Colonic mucosa (tissue), 4 donors: ENCODE data around the gene METTL25. TPM values are rescaled to one million over a fixed set of nuclear protein-coding genes. Genes with fewer than 3 reads are reported as not detected.

Experiments used
- DNase-seq: peaks from one replicate; pipeline ENCODE4 v3.0.0-alpha.2; 2020
- H3K27ac ChIP-seq: fragments of 200-600 bp; one replicate; pipeline ENCODE4 v1.8.0; 2021
- H3K27me3 ChIP-seq: fragments of 200-600 bp; one replicate; pipeline ENCODE4 v1.8.0; 2021
- H3K36me3 ChIP-seq: fragments of 200-600 bp; one replicate; pipeline ENCODE4 v1.8.0; 2021
- H3K4me1 ChIP-seq: fragments of 200-600 bp; one replicate; pipeline ENCODE4 v1.8.0; 2021; ENCODE audit warnings: mild to moderate bottlenecking
- H3K4me3 ChIP-seq: fragments of 200-600 bp; one replicate; pipeline ENCODE4 v1.8.0; 2021
- H3K9ac ChIP-seq, 2 donors: one replicate each; pipeline ENCODE4 v1.7.0; 2013; ENCODE audit warnings: control low read depth in 2 of 2, low read depth in 2 of 2, low read length in 2 of 2
- H3K9me3 ChIP-seq: fragments of 200-600 bp; one replicate; pipeline ENCODE4 v1.8.0; 2021
- intact Hi-C: fragments of 100-400 bp; cut with DNase I; formaldehyde crosslinking; loops from one replicate; pipeline ENCODE4 v1.14.1; 2022
- total RNA-seq, 2 donors: library from RNA; stranded (reverse); fragmentation: NEBNext Ultra II Directional in 1 of 2; extraction: Animal tissue kit (Norgen Biotek cat#: 25700) in 1 of 2; gene quantifications; one replicate each; pipeline ENCODE4 v1.2.1, GENCODE V29; 2021
- TF ChIP-seq, protein P1 (sequence below): fragments of 200-600 bp; IDR thresholded peaks from one replicate; pipeline ENCODE4 v1.8.0; 2022; ENCODE audit warnings: antibody characterized with exemption, mild to moderate bottlenecking
- donor health status: healthy.
- donor health status: DM: no; HTN: no; CAD: no.
- donor health status: DM: no; HTN: no; CAD: no.

Gene METTL25
- total RNA-seq, 2 donors from 2014 or later, result 12.8 to 13.8 TPM

DNA sequence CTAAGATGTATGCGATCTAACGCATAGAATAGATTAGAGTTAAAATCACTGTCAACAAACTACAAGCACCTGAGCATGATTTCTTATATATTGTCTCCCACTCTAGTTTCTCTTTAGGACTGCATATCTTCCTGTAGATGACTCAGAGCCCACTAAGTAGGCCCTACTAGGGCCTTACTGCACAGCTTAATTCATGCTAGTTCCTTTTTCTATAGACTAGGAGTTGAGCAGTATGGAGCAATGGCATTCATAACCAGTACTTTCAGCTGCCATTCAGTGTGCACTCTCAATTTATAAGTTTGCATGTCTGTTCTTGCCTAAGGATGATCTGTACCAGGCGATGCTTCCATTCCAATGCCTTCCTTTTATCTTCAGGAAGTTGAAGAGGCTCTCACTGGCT is 103.5 kb downstream of the METTL25 start:
- H3K4me1 ChIP-seq, result no peaks in the 10 kb centered on the region
- DNase-seq, result no peak
- no peak overlapping the region for H3K9ac ChIP-seq
- H3K4me3 ChIP-seq, result no peak overlapping the region
- no peaks in the 10 kb centered on the region for H3K9me3 ChIP-seq
- intact Hi-C loops, result no loop called here
- H3K27ac ChIP-seq, result no peak overlapping the region
- no peaks in the 10 kb centered on the region for H3K36me3 ChIP-seq
- H3K27me3 ChIP-seq, result no peaks in the 10 kb centered on the region
- TF ChIP-seq, protein P1, sequence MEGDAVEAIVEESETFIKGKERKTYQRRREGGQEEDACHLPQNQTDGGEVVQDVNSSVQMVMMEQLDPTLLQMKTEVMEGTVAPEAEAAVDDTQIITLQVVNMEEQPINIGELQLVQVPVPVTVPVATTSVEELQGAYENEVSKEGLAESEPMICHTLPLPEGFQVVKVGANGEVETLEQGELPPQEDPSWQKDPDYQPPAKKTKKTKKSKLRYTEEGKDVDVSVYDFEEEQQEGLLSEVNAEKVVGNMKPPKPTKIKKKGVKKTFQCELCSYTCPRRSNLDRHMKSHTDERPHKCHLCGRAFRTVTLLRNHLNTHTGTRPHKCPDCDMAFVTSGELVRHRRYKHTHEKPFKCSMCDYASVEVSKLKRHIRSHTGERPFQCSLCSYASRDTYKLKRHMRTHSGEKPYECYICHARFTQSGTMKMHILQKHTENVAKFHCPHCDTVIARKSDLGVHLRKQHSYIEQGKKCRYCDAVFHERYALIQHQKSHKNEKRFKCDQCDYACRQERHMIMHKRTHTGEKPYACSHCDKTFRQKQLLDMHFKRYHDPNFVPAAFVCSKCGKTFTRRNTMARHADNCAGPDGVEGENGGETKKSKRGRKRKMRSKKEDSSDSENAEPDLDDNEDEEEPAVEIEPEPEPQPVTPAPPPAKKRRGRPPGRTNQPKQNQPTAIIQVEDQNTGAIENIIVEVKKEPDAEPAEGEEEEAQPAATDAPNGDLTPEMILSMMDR, result no peak

DNA sequence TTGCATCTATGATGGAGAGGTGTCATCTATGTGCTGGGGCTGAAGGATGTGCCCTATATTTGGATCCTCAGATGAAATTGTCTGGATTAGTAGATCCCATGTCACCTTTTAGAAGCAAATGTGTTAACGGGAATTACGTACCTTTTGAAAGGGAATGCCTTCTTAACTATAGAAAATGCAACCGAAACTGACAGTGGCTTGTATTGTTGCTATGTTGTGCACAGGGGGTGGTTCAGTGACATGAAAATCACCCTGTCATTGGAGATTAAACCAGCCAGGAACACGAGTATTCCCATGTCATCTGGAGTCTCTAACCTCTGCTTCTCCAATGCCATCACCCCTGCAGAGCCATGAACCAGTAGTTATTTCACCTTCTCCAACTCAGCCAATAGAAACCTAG is 110.2 kb downstream of the METTL25 start:
- Histone ChIP-seq H3K9ac (no peak overlapping the region), H3K4me1 (no peaks in the 10 kb centered on the region), H3K36me3 (no peaks in the 10 kb centered on the region), H3K4me3 (no peak overlapping the region), H3K9me3 (no peaks in the 10 kb centered on the region), H3K27ac (no peak overlapping the region), H3K27me3 (no peaks in the 10 kb centered on the region)
- DNase-seq, result no peak
- TF ChIP-seq, protein P1, result no peak
- intact Hi-C loops, result no loop called here

DNA sequence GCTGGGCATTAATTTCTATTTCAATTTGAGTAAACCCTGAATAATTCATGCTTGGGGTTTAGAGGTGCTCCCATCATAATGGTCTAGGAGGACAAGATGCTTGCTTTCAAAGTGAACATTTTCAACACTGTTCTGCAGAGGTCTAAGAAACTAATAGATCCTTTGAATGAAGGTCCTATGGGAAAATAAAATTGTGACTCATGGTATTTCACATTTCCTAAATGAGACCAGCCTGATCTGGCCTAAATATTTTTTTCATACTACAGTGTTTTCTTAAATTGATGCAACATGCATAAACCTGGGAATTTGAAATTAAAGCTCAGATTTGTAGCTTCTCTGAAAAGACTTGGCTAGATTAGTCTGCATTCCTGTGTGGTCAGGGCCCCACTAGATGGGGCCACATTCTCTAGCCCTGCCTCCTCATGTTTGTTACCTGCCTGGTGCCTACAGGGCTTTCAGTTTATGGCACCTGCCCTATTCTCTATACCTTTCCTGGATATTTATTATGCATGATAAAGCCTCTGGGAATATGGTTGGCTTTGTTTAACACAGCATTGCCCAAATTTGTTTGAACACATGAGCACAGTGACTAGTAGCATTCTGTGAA is 112.7 kb downstream of the METTL25 start:
- H3K9me3 ChIP-seq, result no peaks in the 10 kb centered on the region
- intact Hi-C loops, result no loop called here
- H3K9ac ChIP-seq, result no peak overlapping the region
- no peak overlapping the region for H3K4me3 ChIP-seq
- no peak for DNase-seq
- no peaks in the 10 kb centered on the region for H3K4me1 ChIP-seq
- TF ChIP-seq, protein P1, result no peak
- H3K27me3 ChIP-seq, result no peaks in the 10 kb centered on the region
- no peak overlapping the region for H3K27ac ChIP-seq
- H3K36me3 ChIP-seq, result no peaks in the 10 kb centered on the region

DNA sequence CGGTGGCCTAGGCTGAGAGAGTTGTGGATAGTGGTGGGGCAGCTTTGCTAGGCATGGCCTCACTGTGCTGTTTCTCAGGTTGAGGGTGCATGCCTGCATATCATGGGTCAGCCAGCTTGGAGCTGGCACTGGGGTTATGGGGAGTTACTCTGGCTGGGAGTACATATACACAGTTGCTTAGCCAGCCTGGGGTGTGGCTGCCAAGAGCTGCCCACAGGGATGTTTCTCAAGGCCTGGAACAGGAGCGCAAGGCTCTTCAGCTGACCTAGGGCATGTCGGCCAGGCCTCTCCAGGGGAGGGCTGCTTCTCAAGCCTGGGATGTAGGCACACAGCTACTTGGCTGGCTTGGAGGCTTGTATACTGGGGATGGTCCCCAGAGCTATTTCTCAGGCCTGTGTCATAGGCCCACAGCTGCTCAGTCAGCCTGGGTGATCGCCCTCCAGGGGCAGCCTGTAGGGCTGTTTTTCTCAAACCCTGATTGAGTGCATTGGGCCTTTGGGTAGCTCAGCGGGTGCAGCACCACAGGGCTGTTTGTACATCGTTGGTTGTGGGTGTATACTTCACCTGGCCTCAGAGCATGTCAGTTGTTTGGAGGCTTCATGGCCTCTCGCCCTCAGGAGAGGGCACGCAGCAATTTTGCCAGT is 114.9 kb downstream of the METTL25 start:
- intact Hi-C loops, result no loop called here
- H3K36me3 ChIP-seq, result no peaks in the 10 kb centered on the region

DNA sequence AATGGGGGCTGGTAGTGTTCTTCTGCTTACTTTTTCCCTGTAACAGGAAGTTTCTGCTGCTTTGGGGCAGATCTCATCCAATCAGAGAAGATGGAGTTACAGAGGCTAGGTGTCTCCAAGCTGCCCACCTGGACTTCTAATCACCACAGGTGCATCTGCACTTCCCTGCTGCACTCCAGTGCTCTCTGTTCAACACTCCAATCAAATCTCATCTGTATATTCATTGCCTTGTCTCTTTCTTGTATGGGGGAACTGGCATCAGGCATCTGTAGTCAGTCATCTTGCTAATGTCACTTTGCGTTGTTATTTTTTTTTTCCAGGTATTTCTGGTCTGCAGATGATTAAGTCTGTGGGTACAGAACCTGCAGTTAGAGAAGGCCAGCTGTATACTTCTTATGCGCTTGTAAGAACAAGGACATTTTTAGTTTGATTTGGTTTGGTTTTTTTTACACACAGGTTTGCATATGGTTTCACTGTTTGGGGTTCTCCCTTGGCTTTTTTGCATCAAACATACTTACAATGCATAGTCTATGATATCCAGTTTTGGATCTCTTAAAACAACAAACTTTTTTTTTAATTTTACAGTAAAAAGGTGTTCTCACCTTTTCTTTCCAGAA is 116.0 kb downstream of the METTL25 start:
- Histone ChIP-seq H3K4me3 (no peak overlapping the region), H3K27me3 (no peaks in the 10 kb centered on the region), H3K4me1 (no peaks in the 10 kb centered on the region), H3K9me3 (no peaks in the 10 kb centered on the region), H3K36me3 (no peaks in the 10 kb centered on the region), H3K9ac (no peak overlapping the region), H3K27ac (no peak overlapping the region)
- DNase-seq, result no peak
- TF ChIP-seq, protein P1, result no peak
- intact Hi-C loops, result no loop called here

More for the DNA sequence above, 114.9 kb downstream of the METTL25 start:
- TF ChIP-seq, protein P1, result no peak
- Histone ChIP-seq H3K4me3 (no peak overlapping the region), H3K4me1 (no peaks in the 10 kb centered on the region), H3K27ac (no peak overlapping the region), H3K9me3 (no peaks in the 10 kb centered on the region), H3K27me3 (no peaks in the 10 kb centered on the region), H3K9ac (no peak overlapping the region)
- no peak for DNase-seq
